GM04503 (cell line): ENCODE results near the gene ERC1.

Source experiments
- DNase-seq: peaks from one replicate; pipeline ENCODE4 v3.0.0-alpha.2; 2012; ENCODE audit warnings: low read depth

ERC1 gene

GRCh38 chr12:1539135-1539534, 548.1 kb downstream of the ERC1 start:
- no peak for DNase-seq

GRCh38 chr12:1540690-1541089, 549.7 kb downstream of the ERC1 start:
- no peak for DNase-seq

- DNase-seq = no peak
Observed at GRCh38 chr12:1542599-1542998, 551.6 kb downstream of the ERC1 start.

GRCh38 chr12:1544996-1545700, 554.1 kb downstream of the ERC1 start:
- DNase-seq = no peak
